ACC112 (cell line): ENCODE measurements around the gene ZNF652.

ENCODE experiments used
- H2AFZ ChIP-seq: fragments of 200-600 bp; sonication (generic); one replicate; pipeline ENCODE4 v1.6.0; 2017; ENCODE audit warnings: antibody characterized with exemption, low read length; ENCODE audit not compliant: unreplicated experiment
- H3K27ac ChIP-seq: fragments of 200-600 bp; sonication (generic); 2 replicates; pipeline ENCODE4 v1.5.1; 2014; ENCODE audit warnings: low read depth, mild to moderate bottlenecking, antibody characterized with exemption, low read length, moderate library complexity
- H3K27me3 ChIP-seq: fragments of 200-600 bp; sonication (generic); 2 replicates; pipeline ENCODE4 v1.6.1; 2014; ENCODE audit warnings: mild to moderate bottlenecking, antibody characterized with exemption, low read length, moderate library complexity, mixed read lengths; ENCODE audit not compliant: insufficient read depth
- H3K36me3 ChIP-seq: fragments of 200-600 bp; sonication (generic); 2 replicates; pipeline ENCODE4 v1.6.1; 2016; ENCODE audit warnings: mild to moderate bottlenecking, antibody characterized with exemption, low read length, moderate library complexity, mixed read lengths; ENCODE audit not compliant: insufficient read depth
- H3K4me1 ChIP-seq: fragments of 200-600 bp; sonication (generic); one replicate; pipeline ENCODE4 v1.6.1; 2016; ENCODE audit warnings: low read length, mixed read lengths; ENCODE audit not compliant: insufficient read depth, unreplicated experiment, control insufficient read depth
- H3K4me3 ChIP-seq: fragments of 200-600 bp; sonication (generic); 2 replicates; pipeline ENCODE4 v1.5.1; 2014; ENCODE audit warnings: mild to moderate bottlenecking, low read depth, low read length
- H3K79me2 ChIP-seq: fragments of 200-600 bp; sonication (generic); one replicate; pipeline ENCODE4 v1.6.0; 2016; ENCODE audit warnings: low read length; ENCODE audit not compliant: control insufficient read depth, unreplicated experiment, insufficient read depth

The ZNF652 gene

DNA sequence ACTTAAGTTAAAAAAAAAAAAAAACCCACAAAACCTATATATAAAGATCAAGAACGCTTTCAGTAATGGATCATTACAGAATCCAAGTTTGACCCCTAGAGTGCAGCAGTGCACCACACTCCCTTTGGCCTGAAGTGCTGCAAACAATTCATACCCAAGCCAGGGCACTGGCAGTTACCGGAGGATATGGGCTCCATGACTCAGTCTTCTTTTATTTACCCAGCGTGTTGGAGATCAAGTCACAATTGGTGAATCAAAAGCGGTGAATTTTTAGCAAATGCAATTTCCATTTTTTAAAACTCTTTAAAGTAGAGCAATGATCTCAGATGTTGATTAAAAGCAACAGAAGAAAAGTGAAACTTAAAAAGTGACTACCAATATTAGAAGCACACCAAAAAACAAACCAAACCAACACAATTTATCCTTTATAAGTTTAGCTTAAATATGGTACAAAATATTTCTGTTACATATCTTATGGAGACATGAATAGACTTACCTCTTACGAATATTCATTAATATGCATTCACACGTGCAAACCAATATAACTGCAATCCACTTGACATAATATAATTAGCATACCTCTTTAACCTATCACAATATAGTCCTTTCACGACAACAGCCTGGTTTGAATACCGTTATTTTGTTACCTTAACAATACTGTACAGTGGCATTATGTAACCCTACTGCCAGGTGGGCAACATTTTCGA lies 46.3 kb downstream of the ZNF652 start:
- Histone ChIP-seq H3K4me3 (peak overlapping the region; percentile 54), H3K36me3 (peaks cover 4% of the 10 kb centered on the region; the same call in 1 of the 2 replicates), H3K27me3 (no peaks in the 10 kb centered on the region), H2AFZ (no peak overlapping the region), H3K27ac (peak overlapping the region; percentile 39), H3K4me1 (peaks cover 11% of the 10 kb centered on the region), H3K79me2 (no peaks in the 10 kb centered on the region)

GRCh38 chr17:49312722-49313121 lies 49.3 kb downstream of the ZNF652 start:
- H3K27me3 ChIP-seq = no peaks in the 10 kb centered on the region
- H3K4me1 ChIP-seq = peaks cover 11% of the 10 kb centered on the region
- H3K4me3 ChIP-seq = no peak overlapping the region
- no peaks in the 10 kb centered on the region for H3K79me2 ChIP-seq
- H3K36me3 ChIP-seq = peaks cover 4% of the 10 kb centered on the region; the same call in 1 of the 2 replicates
- no peak overlapping the region for H3K27ac ChIP-seq
- H2AFZ ChIP-seq = no peak overlapping the region

- H3K36me3 ChIP-seq = 0 out of 2 replicates have a peak, but pooled peaks cover 4% of the 10 kb centered on the region
- no peak overlapping the region for H3K27ac ChIP-seq
- no peak overlapping the region for H3K4me3 ChIP-seq
- H3K4me1 ChIP-seq = no peaks in the 10 kb centered on the region
- no peaks in the 10 kb centered on the region for H3K79me2 ChIP-seq
- no peak overlapping the region for H2AFZ ChIP-seq
- no peaks in the 10 kb centered on the region for H3K27me3 ChIP-seq
Observed at GRCh38 chr17:49299996-49300395, 62.1 kb downstream of the ZNF652 start.

DNA sequence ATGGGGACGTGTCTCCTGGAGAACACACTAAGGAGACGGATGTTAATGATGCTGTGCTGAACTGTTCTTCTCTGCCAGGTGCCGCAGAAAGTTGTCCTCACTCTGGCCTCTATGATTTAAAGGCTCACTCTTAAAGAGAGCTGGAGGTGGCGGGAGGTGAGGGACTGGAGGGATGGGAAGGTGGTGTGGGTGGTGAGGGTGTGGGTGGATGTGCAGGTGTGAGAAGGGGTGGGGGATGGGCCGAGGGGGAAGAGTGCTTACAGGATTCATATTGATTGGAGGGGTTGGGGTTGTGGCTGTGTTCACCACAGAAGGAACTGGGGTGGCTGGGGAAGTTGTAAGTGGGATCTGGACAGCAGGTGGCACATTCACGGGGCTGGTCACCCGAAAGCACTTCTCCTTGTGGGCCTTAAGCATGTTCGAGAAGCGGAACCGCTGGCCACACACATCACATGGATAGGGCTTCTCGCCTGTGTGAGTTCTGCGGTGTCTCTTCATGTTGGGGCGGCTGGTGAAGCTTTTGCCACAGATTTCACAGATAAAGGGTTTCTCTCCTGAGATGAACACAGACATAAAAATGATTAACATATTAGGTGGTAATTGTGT lies 63.6 kb downstream of the ZNF652 start:
- Histone ChIP-seq H2AFZ (no peak overlapping the region), H3K36me3 (0 out of 2 replicates have a peak, but pooled peaks cover 4% of the 10 kb centered on the region), H3K79me2 (no peaks in the 10 kb centered on the region), H3K4me1 (no peaks in the 10 kb centered on the region), H3K27me3 (no peaks in the 10 kb centered on the region), H3K27ac (no peak overlapping the region), H3K4me3 (no peak overlapping the region)

DNA sequence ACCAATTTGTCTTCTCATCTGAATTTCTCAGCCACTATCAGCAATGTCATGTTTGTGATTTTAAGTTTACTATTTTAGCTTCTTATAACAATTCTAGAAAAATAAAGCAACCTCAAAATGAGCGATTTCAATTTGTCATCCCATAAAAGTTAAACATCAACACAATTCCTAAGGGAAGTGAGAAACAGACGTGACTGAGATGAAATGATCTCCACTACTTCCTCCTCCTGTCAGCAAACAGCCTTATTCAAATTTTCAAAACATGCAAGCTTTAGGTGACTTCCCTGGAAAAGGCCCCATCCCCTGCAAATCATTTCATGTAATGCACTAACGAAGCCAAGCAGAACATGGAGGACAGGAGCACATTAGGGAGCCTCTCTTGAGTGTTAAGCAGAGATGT lies 64.9 kb downstream of the ZNF652 start:
- H3K27me3 ChIP-seq = no peaks in the 10 kb centered on the region
- no peaks in the 10 kb centered on the region for H3K79me2 ChIP-seq
- no peak overlapping the region for H2AFZ ChIP-seq
- H3K36me3 ChIP-seq = 0 out of 2 replicates have a peak, but pooled peaks cover 4% of the 10 kb centered on the region
- H3K4me3 ChIP-seq = no peak overlapping the region
- H3K27ac ChIP-seq = no peak overlapping the region
- no peaks in the 10 kb centered on the region for H3K4me1 ChIP-seq

DNA sequence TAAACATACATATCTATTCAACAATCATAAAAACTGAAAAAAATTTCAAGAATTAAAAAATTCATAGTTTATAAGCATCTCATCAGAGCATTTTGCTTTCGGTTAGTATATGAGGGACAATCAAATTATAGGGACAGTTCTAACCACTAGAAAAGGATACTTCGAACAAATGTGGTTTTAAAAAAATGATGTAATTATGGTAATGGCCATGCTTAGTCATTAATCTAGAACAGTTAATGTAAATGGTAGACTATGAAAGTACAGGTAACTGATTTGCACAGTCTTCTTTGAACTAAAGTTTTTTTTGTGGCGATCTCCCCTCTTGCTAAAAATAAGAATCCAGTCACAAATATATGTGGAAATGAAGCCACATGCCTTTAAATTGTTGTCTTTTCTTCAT lies 67.9 kb downstream of the ZNF652 start:
- H3K4me1 ChIP-seq = no peaks in the 10 kb centered on the region
- no peak overlapping the region for H3K4me3 ChIP-seq
- no peak overlapping the region for H2AFZ ChIP-seq
- 0 out of 2 replicates have a peak, but pooled peaks cover 4% of the 10 kb centered on the region for H3K36me3 ChIP-seq
- H3K27me3 ChIP-seq = no peaks in the 10 kb centered on the region
- H3K79me2 ChIP-seq = no peaks in the 10 kb centered on the region
- no peak overlapping the region for H3K27ac ChIP-seq

DNA sequence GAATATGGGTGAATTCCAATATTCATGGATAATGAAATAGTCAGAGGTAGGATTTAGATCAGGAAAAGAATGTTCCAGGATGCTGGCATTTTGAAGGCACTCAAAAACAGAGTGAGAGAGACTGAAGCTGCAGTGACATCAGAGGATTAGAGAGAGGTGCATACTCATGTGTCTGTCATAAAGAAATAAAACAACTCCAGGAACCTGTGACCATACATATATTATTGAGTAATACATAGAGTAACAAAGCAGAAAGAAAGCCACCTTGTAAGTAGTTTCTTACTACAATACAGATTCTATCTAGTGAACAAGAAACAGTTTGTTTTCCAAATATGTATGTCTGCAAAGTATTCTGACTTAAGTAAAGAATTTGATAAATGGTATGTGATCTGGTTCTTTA lies 69.1 kb downstream of the ZNF652 start:
- Histone ChIP-seq H3K27ac (no peak overlapping the region), H3K36me3 (0 out of 2 replicates have a peak, but pooled peaks cover 1% of the 10 kb centered on the region), H3K79me2 (no peaks in the 10 kb centered on the region), H3K27me3 (no peaks in the 10 kb centered on the region), H2AFZ (no peak overlapping the region), H3K4me1 (no peaks in the 10 kb centered on the region), H3K4me3 (no peak overlapping the region)

DNA sequence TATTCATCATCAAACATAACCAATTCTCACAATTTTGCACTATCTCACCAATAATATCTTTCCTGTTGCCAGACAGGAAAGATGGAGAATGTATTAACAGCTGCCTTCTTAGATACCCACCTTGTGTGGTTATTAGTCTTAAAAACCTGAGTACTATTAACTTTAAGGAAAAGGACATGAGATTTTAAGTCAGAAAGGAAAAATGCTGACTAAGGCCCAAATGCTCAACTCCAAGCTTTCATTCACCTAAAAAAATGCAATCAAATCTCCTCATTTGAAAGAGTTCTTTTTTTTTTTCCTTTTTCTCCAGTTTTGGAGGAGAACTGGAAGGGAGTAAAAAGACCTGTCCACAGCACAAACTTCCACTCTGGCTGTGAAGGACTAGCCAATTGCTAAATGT lies 70.1 kb downstream of the ZNF652 start:
- no peak overlapping the region for H3K4me3 ChIP-seq
- no peak overlapping the region for H2AFZ ChIP-seq
- H3K79me2 ChIP-seq = no peaks in the 10 kb centered on the region
- H3K27me3 ChIP-seq = no peaks in the 10 kb centered on the region
- H3K4me1 ChIP-seq = no peaks in the 10 kb centered on the region
- no peaks in the 10 kb centered on the region for H3K36me3 ChIP-seq
- H3K27ac ChIP-seq = no peak overlapping the region

GRCh38 chr17:49290690-49291359 lies 71.2 kb downstream of the ZNF652 start:
- Histone ChIP-seq H3K36me3 (no peaks in the 10 kb centered on the region), H2AFZ (no peak overlapping the region), H3K4me3 (no peak overlapping the region), H3K27me3 (no peaks in the 10 kb centered on the region), H3K4me1 (no peaks in the 10 kb centered on the region), H3K79me2 (no peaks in the 10 kb centered on the region), H3K27ac (no peak overlapping the region)

DNA sequence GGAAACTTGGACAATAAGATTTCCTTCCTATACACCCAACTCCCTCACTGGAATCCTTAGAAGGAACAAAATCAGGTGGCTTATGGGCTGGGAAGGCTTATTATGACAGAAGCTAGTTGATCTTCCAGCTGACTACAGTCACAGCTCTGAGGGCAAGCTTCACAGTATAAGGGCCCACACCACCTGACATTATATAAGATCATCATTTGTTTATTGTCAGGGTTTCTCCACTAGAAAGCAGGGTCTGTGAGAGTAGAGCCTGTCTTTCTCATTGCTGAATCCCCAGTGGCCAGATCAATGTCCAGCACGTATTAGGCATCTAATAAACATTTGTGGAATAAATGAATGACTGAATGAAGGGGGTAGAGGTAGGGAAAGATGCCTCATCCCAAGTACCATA lies 73.7 kb downstream of the ZNF652 start:
- Histone ChIP-seq H3K79me2 (no peaks in the 10 kb centered on the region), H3K4me3 (no peak overlapping the region)

More for the DNA sequence above, 73.7 kb downstream of the ZNF652 start:
- H3K27me3 ChIP-seq = no peaks in the 10 kb centered on the region
- no peaks in the 10 kb centered on the region for H3K4me1 ChIP-seq
- H3K36me3 ChIP-seq = no peaks in the 10 kb centered on the region
- H3K27ac ChIP-seq = no peak overlapping the region
- H2AFZ ChIP-seq = no peak overlapping the region
